ENCODE results near the gene TRAPPC12.
A peak's percentile ranks its signal among the peaks of the same experiment; 100 is the strongest.

The TRAPPC12 gene

DNA sequence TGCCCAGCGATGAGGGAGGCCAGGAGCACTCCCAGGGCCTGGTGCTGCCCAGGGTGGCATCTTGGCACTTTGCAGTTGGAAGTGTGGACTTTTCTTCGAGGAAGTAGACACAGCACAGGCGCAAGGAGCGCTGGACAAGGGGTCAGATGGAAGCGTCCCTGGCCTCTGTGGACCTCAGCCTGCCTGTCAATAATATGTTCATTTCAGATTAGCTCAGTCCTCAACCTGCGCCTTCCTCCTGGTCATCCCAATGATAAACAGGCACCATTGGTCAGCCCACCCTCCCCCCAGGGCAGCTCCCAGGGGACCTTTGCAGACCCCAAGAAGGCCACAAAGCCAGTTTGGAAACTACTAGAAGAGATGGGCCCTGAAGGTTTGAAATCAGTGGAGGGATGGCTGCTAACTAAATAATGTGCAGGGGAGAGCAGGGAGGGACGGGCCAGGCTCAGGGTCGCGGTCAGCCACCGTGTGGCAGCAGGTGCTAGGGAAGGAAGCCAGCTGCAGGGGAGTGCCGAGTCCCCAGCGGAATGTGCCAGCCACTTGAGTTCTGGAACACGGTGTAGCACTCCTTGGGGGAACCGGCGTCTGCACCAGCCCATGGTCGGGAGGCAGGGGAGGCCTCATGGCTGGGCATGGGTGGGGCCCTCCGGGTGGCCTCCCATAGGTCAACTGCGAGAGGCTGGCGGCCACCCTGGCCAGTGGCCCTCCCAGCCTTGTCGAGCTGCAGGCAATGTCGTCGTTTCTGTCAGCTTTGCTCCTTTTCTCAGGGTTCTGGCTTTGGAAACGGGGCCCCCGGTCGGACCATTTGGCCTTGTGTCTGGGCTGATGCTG is 79.9 kb downstream of the TRAPPC12 start:
- no peak for DNase-seq
- TF ChIP-seq, protein P1, sequence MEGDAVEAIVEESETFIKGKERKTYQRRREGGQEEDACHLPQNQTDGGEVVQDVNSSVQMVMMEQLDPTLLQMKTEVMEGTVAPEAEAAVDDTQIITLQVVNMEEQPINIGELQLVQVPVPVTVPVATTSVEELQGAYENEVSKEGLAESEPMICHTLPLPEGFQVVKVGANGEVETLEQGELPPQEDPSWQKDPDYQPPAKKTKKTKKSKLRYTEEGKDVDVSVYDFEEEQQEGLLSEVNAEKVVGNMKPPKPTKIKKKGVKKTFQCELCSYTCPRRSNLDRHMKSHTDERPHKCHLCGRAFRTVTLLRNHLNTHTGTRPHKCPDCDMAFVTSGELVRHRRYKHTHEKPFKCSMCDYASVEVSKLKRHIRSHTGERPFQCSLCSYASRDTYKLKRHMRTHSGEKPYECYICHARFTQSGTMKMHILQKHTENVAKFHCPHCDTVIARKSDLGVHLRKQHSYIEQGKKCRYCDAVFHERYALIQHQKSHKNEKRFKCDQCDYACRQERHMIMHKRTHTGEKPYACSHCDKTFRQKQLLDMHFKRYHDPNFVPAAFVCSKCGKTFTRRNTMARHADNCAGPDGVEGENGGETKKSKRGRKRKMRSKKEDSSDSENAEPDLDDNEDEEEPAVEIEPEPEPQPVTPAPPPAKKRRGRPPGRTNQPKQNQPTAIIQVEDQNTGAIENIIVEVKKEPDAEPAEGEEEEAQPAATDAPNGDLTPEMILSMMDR (IDR thresholded peaks at IDR 0.05; ENCODE audit: low read depth, low read length) = peak; percentile 15; the same call in 1 of the 2 replicates
- Histone ChIP-seq H3K27me3 (no peaks in the 10 kb centered on the region), H3K4me1 (peaks cover 9% of the 10 kb centered on the region), H3K36me3 (peaks cover 17% of the 10 kb centered on the region), H3K4me3 (ENCODE audit: low read depth, low read length) (no peak overlapping the region), H3K9me3 (no peaks in the 10 kb centered on the region)

DNA sequence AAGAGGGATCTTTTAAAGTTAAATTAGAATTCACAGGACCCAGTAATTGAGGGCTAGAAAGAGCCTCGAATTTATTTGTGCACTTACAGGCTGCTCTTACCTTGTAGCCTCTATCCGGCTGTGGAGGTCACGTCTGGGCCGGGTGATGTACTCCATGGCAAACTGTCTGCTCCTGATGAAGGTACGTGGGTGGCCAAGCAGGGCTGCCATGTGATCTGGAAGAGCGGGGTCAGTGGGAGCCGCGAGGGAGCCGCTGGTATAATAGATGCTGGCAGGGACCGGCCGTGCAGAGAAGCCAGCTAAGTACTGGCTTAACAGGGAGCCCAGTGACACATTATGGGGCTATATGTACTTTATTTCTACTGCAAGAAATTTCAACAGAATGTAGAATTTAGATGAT is 80.7 kb downstream of the TRAPPC12 start:
- H3K4me1 ChIP-seq = peaks cover 9% of the 10 kb centered on the region
- TF ChIP-seq, protein P1 (IDR thresholded peaks at IDR 0.05; ENCODE audit: low read depth, low read length) = no peak
- no peak for DNase-seq

DNA sequence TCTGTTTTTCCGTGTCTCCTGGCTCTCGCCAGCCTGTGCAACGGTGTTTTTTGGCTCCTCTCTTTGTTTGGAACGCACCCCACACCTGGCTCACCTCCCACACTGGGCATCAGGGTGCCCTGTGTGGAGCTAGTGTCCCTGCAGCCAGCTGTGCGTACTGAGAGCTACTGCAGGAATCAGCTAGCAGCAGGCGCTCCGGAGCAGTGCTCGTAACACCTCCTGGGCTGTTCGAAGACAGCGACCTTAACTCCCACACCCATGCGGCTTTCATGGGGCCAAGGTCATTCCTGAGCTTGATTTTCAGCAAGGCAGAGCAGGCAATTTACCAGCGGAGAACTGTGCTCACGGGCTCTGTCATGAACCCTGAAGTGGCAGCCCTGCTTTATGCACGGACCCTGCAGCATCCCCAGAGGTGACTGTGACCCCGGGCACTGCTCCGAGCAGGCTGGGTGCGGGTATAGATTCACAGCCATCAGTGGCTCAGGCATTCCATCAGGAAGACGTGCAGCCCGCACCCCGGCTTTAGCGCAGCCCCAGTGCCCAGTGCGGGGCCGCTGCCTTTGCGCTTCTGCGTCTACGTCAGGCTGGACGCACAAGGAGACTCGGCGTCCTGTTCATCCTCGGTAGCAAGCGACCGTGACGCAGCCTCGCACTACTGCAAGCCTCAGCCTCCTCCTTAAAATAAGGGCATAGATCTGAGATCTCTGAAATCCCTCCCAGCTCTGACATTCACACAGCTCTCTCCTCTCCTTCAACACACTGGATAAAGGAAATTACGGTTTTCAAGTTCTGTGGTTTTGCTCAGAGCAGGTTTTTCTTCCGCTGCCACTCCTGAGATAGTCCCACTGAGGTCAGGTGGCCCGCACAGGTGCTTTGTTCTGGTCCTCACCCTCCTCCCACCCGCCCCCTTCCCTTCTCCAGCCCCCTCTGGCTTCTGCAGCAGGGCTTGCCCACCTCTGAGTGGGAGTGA is 81.6 kb downstream of the TRAPPC12 start:
- H3K36me3 ChIP-seq = peaks cover 16% of the 10 kb centered on the region
- H3K4me3 ChIP-seq (ENCODE audit: low read depth, low read length) = no peak overlapping the region
- H3K9me3 ChIP-seq = no peaks in the 10 kb centered on the region
- no peak for DNase-seq
- TF ChIP-seq, protein P1 (IDR thresholded peaks at IDR 0.05; ENCODE audit: low read depth, low read length) = no peak
- H3K27me3 ChIP-seq = no peaks in the 10 kb centered on the region
- H3K4me1 ChIP-seq = peaks cover 9% of the 10 kb centered on the region

More for the DNA sequence above, 80.7 kb downstream of the TRAPPC12 start:
- H3K9me3 ChIP-seq = no peaks in the 10 kb centered on the region
- peaks cover 17% of the 10 kb centered on the region for H3K36me3 ChIP-seq
- H3K4me3 ChIP-seq (ENCODE audit: low read depth, low read length) = no peak overlapping the region
- no peaks in the 10 kb centered on the region for H3K27me3 ChIP-seq

DNA sequence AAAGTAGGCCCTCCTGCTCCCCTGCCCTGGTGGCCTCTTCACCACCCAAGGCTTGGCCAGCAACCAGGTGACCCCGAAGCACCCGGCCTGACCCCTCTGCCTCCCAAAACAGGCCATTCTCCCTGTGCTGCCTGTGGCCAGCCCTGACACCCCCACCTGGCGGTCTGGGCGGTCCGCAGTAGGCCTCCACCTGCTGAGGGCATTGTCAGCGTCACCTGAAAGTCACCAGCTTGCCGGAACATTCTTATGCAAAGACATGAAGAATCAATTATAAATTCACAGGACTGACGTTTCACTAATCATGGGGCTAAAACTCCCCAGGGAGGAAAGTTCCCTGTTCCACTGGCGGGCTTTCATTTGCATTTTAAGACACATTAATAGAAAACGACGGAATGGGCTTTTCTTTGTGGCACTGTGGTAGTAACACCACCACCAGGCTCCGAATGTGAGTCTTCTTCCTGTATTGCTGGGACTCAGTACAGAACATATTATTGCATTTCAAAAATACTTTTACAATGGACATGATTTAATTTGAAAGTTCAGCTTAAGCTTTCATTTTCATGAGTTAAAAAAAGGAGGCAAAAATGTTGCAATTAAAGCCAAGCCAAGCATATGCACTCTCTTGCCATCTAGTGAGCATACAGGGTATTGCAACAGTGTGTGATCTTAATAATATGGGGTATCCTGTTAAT is 82.5 kb downstream of the TRAPPC12 start:
- TF ChIP-seq, protein P1 (IDR thresholded peaks at IDR 0.05; ENCODE audit: low read depth, low read length) = peak; percentile 94
- Histone ChIP-seq H3K27me3 (no peaks in the 10 kb centered on the region), H3K9me3 (no peaks in the 10 kb centered on the region), H3K4me1 (peaks cover 9% of the 10 kb centered on the region), H3K36me3 (peaks cover 11% of the 10 kb centered on the region), H3K4me3 (ENCODE audit: low read depth, low read length) (no peak overlapping the region)
- DNase-seq = peak; percentile 37

DNA sequence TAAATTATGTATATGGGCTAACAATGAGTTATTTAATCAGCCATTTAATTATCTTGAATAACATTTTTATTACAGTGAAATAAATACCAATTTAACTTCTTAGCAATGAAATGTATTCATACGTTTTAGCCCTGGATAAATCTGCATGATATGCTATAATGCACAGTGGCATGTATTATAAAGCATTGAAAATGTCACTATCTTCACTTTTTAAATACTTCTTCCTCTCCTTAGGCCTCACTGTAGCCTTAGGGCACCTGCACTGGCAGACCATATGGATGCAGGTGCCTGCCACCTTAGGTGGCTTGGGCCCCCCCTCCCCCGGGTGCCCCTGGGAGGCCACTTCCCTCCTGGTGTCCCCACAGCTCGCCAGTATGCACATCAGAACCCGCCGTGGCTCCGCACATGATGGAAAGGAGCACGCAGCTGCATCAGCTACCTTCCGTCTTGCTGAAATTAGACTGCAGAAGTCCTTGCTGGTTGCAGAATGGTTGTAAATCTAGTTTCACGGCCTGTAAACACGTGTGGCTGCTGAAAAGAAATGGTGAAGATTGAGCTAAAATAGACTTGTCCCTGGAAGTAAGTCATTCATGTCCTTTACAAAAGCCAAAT is 83.1 kb downstream of the TRAPPC12 start:
- TF ChIP-seq, protein P1 (IDR thresholded peaks at IDR 0.05; ENCODE audit: low read depth, low read length) = no peak
- H3K36me3 ChIP-seq = peaks cover 12% of the 10 kb centered on the region
- no peaks in the 10 kb centered on the region for H3K27me3 ChIP-seq
- no peaks in the 10 kb centered on the region for H3K9me3 ChIP-seq
- H3K4me1 ChIP-seq = peaks cover 9% of the 10 kb centered on the region
- no peak overlapping the region for H3K4me3 ChIP-seq (ENCODE audit: low read depth, low read length)
- DNase-seq = peak; percentile 5
